GM23338 (cell line): ENCODE measurements around the gene TMEM135. TPM values are rescaled to one million over a fixed set of nuclear protein-coding genes. Genes with fewer than 3 reads are reported as not detected.

Experiments used
- ATAC-seq: fragments of 200-7000 bp; cut with Tn5 transposase; 3 replicates; pipeline ENCODE4 v1.9.1; 2020
- DNase-seq: peaks from one replicate; pipeline ENCODE4 v3.0.0-alpha.2; 2015; ENCODE audit warnings: low spot score
- H2AFZ ChIP-seq: fragments of 200-600 bp; sonication (generic); 2 replicates; pipeline ENCODE4 v1.8.0; 2016; ENCODE audit warnings: antibody characterized with exemption, mild to moderate bottlenecking, moderate library complexity
- H3F3A ChIP-seq: fragments of 200-600 bp; sonication (generic); replicated peaks from 2 replicates; pipeline ENCODE4 v1.8.0; 2017; ENCODE audit warnings: antibody characterized with exemption, mixed run types, low read depth
- H3K27ac ChIP-seq: fragments of 200-600 bp; sonication (generic); 2 replicates; pipeline ENCODE4 v1.6.1; 2016; ENCODE audit warnings: low read depth
- H3K27me3 ChIP-seq: fragments of 200-600 bp; sonication (generic); 2 replicates; pipeline ENCODE4 v1.8.0; 2016; ENCODE audit warnings: mild to moderate bottlenecking, mixed run types, moderate library complexity; ENCODE audit not compliant: insufficient read depth
- H3K36me3 ChIP-seq: fragments of 200-600 bp; sonication (generic); 2 replicates; pipeline ENCODE4 v1.8.0; 2016; ENCODE audit warnings: mild to moderate bottlenecking; ENCODE audit not compliant: insufficient read depth
- H3K4me1 ChIP-seq: fragments of 200-600 bp; sonication (generic); 2 replicates; pipeline ENCODE4 v1.8.0; 2016; ENCODE audit warnings: mild to moderate bottlenecking, moderate library complexity; ENCODE audit not compliant: insufficient read depth
- H3K4me2 ChIP-seq: fragments of 200-600 bp; sonication (generic); 2 replicates; pipeline ENCODE4 v1.7.1; 2017; ENCODE audit warnings: mixed run types
- H3K4me3 ChIP-seq: fragments of 200-600 bp; sonication (generic); 2 replicates; pipeline ENCODE4 v1.6.1; 2016; ENCODE audit warnings: mixed run types
- H3K79me2 ChIP-seq: fragments of 200-600 bp; sonication (generic); replicated peaks from 2 replicates; pipeline ENCODE4 v1.8.0; 2017; ENCODE audit warnings: mild to moderate bottlenecking; ENCODE audit not compliant: insufficient read depth
- H3K9me2 ChIP-seq: fragments of 200-600 bp; sonication (generic); 2 replicates; pipeline ENCODE4 v1.8.0; 2017; ENCODE audit not compliant: insufficient read depth
- H4K20me1 ChIP-seq: fragments of 200-600 bp; sonication (generic); replicated peaks from 2 replicates; pipeline ENCODE4 v1.8.0; 2017; ENCODE audit warnings: mild to moderate bottlenecking; ENCODE audit not compliant: insufficient read depth
- H3K27ac Mint-ChIP-seq: 2 replicates; pipeline ENCODE4 v1.8.0; 2020; ENCODE audit warnings: inconsistent platforms, mild to moderate bottlenecking, moderate library complexity, mixed read lengths
- H3K27me3 Mint-ChIP-seq: 3 replicates; pipeline ENCODE4 v1.8.0; 2022; ENCODE audit warnings: low read depth, mild to moderate bottlenecking, moderate library complexity, mixed read lengths, inconsistent platforms; ENCODE audit not compliant: insufficient read depth, poor library complexity
- H3K36me3 Mint-ChIP-seq: 3 replicates; pipeline ENCODE4 v1.8.0; 2021; ENCODE audit warnings: low read depth, mild to moderate bottlenecking, inconsistent platforms, moderate library complexity, mixed read lengths
- H3K4me1 Mint-ChIP-seq: 3 replicates; pipeline ENCODE4 v1.8.0; 2020; ENCODE audit warnings: mild to moderate bottlenecking, inconsistent platforms, mixed read lengths
- H3K4me3 Mint-ChIP-seq: 3 replicates; pipeline ENCODE4 v1.8.0; 2021; ENCODE audit warnings: moderate library complexity, mild to moderate bottlenecking, inconsistent platforms, mixed read lengths
- H3K9me3 Mint-ChIP-seq: 3 replicates; pipeline ENCODE4 v1.8.0; 2020; ENCODE audit warnings: moderate library complexity, mild to moderate bottlenecking, inconsistent platforms, mixed read lengths
- EZH2phosphoT487 ChIP-seq: fragments of 200-600 bp; sonication (generic); IDR thresholded peaks from one replicate; pipeline ENCODE4 v1.8.1; 2018; ENCODE audit warnings: antibody characterized with exemption; ENCODE audit not compliant: unreplicated experiment
- JUNB ChIP-seq: IDR thresholded peaks from one replicate; pipeline ENCODE4 v1.6.1; 2016; ENCODE audit warnings: antibody characterized with exemption; ENCODE audit not compliant: unreplicated experiment
- NANOG ChIP-seq: IDR thresholded peaks from 2 replicates; pipeline ENCODE4 v1.6.1; 2016; ENCODE audit warnings: antibody characterized with exemption, borderline replicate concordance
- STAT1 ChIP-seq: IDR thresholded peaks from one replicate; pipeline ENCODE4 v1.6.1; 2016; ENCODE audit warnings: antibody characterized with exemption; ENCODE audit not compliant: unreplicated experiment
- polyA plus RNA-seq: library from polyadenylated mRNA; unstranded; fragments of >200 nt; fragmentation: Nextera tagmentation; extraction: Ambion mirVana; gene quantifications from 2 replicates; pipeline ENCODE4 v1.2.1, GENCODE V29; 2016
- total RNA-seq: library from RNA; depleted of rRNA; stranded (reverse); fragments of >200 nt; shearing (Covaris generic); gene quantifications from 2 replicates; pipeline ENCODE4 v1.2.3, GENCODE V29; 2014
- TF ChIP-seq, protein P1 (sequence below): IDR thresholded peaks from one replicate; pipeline ENCODE4 v1.6.1; 2018; ENCODE audit warnings: antibody characterized with exemption; ENCODE audit not compliant: unreplicated experiment
- TF ChIP-seq, protein P2 (sequence below): fragments of 250-450 bp; sonication (Bioruptor Pico); IDR thresholded peaks from 2 replicates; pipeline ENCODE4 v1.5.0; 2020; ENCODE audit warnings: mild to moderate bottlenecking, moderate library complexity

TMEM135 gene
- total and polyA plus RNA-seq, 2 experiments from 2014 or later = 23.4 to 49.9 TPM

DNA sequence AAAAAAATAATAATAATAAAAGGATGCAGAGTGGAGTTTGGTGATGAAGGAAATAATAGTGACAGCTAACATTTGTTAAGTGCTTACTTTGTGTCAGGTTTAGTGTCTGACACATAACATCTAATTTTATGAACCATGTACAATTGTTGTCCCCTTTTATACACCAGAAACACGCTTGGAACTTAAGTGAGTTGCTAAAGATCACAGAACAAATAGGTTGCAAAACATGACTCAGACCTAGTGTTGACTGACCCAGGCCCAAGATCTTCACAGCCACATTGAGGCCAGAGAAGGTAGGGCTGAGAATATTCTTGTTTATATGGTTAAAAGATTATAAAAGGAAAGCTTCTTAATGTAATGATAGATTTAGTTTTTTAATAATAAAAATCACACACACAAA lies 25.6 kb upstream of the TMEM135 start:
- TF ChIP-seq, protein P1, sequence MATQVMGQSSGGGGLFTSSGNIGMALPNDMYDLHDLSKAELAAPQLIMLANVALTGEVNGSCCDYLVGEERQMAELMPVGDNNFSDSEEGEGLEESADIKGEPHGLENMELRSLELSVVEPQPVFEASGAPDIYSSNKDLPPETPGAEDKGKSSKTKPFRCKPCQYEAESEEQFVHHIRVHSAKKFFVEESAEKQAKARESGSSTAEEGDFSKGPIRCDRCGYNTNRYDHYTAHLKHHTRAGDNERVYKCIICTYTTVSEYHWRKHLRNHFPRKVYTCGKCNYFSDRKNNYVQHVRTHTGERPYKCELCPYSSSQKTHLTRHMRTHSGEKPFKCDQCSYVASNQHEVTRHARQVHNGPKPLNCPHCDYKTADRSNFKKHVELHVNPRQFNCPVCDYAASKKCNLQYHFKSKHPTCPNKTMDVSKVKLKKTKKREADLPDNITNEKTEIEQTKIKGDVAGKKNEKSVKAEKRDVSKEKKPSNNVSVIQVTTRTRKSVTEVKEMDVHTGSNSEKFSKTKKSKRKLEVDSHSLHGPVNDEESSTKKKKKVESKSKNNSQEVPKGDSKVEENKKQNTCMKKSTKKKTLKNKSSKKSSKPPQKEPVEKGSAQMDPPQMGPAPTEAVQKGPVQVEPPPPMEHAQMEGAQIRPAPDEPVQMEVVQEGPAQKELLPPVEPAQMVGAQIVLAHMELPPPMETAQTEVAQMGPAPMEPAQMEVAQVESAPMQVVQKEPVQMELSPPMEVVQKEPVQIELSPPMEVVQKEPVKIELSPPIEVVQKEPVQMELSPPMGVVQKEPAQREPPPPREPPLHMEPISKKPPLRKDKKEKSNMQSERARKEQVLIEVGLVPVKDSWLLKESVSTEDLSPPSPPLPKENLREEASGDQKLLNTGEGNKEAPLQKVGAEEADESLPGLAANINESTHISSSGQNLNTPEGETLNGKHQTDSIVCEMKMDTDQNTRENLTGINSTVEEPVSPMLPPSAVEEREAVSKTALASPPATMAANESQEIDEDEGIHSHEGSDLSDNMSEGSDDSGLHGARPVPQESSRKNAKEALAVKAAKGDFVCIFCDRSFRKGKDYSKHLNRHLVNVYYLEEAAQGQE = no peak
- TF ChIP-seq EZH2phosphoT487 (no peak), JUNB (no peak), NANOG (no peak), STAT1 (no peak)
- TF ChIP-seq, protein P2, sequence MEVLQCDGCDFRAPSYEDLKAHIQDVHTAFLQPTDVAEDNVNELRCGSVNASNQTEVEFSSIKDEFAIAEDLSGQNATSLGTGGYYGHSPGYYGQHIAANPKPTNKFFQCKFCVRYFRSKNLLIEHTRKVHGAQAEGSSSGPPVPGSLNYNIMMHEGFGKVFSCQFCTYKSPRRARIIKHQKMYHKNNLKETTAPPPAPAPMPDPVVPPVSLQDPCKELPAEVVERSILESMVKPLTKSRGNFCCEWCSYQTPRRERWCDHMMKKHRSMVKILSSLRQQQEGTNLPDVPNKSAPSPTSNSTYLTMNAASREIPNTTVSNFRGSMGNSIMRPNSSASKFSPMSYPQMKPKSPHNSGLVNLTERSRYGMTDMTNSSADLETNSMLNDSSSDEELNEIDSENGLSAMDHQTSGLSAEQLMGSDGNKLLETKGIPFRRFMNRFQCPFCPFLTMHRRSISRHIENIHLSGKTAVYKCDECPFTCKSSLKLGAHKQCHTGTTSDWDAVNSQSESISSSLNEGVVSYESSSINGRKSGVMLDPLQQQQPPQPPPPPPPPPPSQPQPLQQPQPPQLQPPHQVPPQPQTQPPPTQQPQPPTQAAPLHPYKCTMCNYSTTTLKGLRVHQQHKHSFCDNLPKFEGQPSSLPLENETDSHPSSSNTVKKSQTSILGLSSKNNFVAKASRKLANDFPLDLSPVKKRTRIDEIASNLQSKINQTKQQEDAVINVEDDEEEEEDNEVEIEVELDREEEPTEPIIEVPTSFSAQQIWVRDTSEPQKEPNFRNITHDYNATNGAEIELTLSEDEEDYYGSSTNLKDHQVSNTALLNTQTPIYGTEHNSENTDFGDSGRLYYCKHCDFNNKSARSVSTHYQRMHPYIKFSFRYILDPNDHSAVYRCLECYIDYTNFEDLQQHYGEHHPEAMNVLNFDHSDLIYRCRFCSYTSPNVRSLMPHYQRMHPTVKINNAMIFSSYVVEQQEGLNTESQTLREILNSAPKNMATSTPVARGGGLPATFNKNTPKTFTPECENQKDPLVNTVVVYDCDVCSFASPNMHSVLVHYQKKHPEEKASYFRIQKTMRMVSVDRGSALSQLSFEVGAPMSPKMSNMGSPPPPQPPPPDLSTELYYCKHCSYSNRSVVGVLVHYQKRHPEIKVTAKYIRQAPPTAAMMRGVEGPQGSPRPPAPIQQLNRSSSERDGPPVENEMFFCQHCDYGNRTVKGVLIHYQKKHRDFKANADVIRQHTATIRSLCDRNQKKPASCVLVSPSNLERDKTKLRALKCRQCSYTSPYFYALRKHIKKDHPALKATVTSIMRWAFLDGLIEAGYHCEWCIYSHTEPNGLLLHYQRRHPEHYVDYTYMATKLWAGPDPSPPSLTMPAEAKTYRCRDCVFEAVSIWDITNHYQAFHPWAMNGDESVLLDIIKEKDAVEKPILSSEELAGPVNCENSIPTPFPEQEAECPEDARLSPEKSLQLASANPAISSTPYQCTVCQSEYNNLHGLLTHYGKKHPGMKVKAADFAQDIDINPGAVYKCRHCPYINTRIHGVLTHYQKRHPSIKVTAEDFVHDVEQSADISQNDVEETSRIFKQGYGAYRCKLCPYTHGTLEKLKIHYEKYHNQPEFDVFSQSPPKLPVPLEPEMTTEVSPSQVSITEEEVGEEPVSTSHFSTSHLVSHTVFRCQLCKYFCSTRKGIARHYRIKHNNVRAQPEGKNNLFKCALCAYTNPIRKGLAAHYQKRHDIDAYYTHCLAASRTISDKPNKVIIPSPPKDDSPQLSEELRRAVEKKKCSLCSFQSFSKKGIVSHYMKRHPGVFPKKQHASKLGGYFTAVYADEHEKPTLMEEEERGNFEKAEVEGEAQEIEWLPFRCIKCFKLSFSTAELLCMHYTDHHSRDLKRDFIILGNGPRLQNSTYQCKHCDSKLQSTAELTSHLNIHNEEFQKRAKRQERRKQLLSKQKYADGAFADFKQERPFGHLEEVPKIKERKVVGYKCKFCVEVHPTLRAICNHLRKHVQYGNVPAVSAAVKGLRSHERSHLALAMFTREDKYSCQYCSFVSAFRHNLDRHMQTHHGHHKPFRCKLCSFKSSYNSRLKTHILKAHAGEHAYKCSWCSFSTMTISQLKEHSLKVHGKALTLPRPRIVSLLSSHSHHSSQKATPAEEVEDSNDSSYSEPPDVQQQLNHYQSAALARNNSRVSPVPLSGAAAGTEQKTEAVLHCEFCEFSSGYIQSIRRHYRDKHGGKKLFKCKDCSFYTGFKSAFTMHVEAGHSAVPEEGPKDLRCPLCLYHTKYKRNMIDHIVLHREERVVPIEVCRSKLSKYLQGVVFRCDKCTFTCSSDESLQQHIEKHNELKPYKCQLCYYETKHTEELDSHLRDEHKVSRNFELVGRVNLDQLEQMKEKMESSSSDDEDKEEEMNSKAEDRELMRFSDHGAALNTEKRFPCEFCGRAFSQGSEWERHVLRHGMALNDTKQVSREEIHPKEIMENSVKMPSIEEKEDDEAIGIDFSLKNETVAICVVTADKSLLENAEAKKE = no peak
- no peaks in the 10 kb centered on the region for H4K20me1 ChIP-seq
- ATAC-seq = no peak
- Mint-ChIP-seq H3K36me3 (no peaks in the 10 kb centered on the region), H3K9me3 (no peaks in the 10 kb centered on the region; the same call in 2 of the 3 replicates), H3K4me3 (no peak overlapping the region), H3K27me3 (peaks cover 7% of the 10 kb centered on the region), H3K27ac (no peak overlapping the region), H3K4me1 (peaks cover 3% of the 10 kb centered on the region; the same call in 1 of the 3 replicates)
- H3K4me1 ChIP-seq = no peaks in the 10 kb centered on the region
- no peak overlapping the region for H3K4me3 ChIP-seq
- no peak overlapping the region for H3K27ac ChIP-seq
- no peaks in the 10 kb centered on the region for H3K9me2 ChIP-seq
- H2AFZ ChIP-seq = no peak overlapping the region
- H3K36me3 ChIP-seq = no peaks in the 10 kb centered on the region
- DNase-seq = no peak
- no peak overlapping the region for H3K4me2 ChIP-seq
- H3F3A ChIP-seq = no peaks in the 10 kb centered on the region
- H3K27me3 ChIP-seq = no peaks in the 10 kb centered on the region
- no peaks in the 10 kb centered on the region for H3K79me2 ChIP-seq
